ENCODE data around the gene MAGEC3.

- TF ChIP-seq CBX1 (IDR thresholded peaks at IDR 0.05; ENCODE audit: low read depth): no peak
- no peak for TF ChIP-seq CTCF (CRISPR knock-in tag; IDR thresholded peaks at IDR 0.05)
- TF ChIP-seq JUN (CRISPR knock-in tag; IDR thresholded peaks at IDR 0.05): no peak
- no peak for TF ChIP-seq ZNF552 (CRISPR knock-in tag; IDR thresholded peaks at IDR 0.05; ENCODE audit: borderline replicate concordance)
- no peak for TF ChIP-seq BHLHE40 (IDR thresholded peaks at IDR 0.05; ENCODE audit: low read length)
Measured at GRCh38 chrX:141935645-141936044, 97.5 kb downstream of the MAGEC3 start.
